SK-N-SH treated with all-trans-retinoic acid at 6 μM for 48 hours (cell line): ENCODE results near the gene GDF7.

Source experiments
- TOX ChIP-seq: fragments of 250-450 bp; sonication (Bioruptor Pico); IDR thresholded peaks from 2 replicates; pipeline ENCODE4 v1.8.0; 2021; ENCODE audit warnings: mild to moderate bottlenecking, moderate library complexity, borderline replicate concordance
- ZC3H10 ChIP-seq: fragments of 250-450 bp; sonication (Bioruptor Pico); IDR thresholded peaks from 2 replicates; pipeline ENCODE4 v1.5.1; 2021; ENCODE audit warnings: mild to moderate bottlenecking, moderate library complexity
- ZFP30 ChIP-seq: fragments of 450-650 bp; formaldehyde crosslinking; IDR thresholded peaks from 2 replicates; pipeline ENCODE4 v1.5.0; 2022; ENCODE audit warnings: mild to moderate bottlenecking, moderate library complexity
- ZNF8 ChIP-seq: fragments of 450-650 bp; formaldehyde crosslinking; IDR thresholded peaks from 2 replicates; pipeline ENCODE4 v1.5.0; 2020; ENCODE audit warnings: mild to moderate bottlenecking, moderate library complexity
- TF ChIP-seq, protein P1 (sequence below): fragments of 250-450 bp; sonication (Bioruptor Pico); IDR thresholded peaks from 2 replicates; pipeline ENCODE4 v1.5.1; 2020; ENCODE audit warnings: low read depth, mild to moderate bottlenecking, moderate library complexity
- TF ChIP-seq, protein P2 (sequence below): fragments of 250-450 bp; sonication (Bioruptor Pico); IDR thresholded peaks from 2 replicates; pipeline ENCODE4 v1.8.0; 2021; ENCODE audit warnings: low read depth, mild to moderate bottlenecking, moderate library complexity, borderline replicate concordance

DNA sequence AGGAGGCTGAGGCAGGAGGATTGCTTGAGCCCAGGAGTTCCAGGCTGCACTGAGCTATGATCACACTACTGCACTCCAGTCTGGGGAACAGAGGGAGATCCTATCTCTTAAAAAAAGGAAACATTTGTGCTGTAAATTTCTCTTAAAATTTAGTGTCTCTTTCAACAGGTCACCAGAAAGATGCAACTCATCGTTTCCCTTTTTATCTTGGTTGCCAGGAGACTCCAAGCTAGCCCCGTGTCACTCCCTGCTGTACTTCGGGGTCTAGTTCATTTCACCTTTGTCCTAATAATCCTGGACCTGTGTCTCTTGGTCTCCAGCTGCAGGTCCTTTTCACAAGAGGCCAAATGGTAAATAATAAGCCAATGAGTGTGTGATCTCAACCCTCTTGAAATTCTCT lies 23.1 kb upstream of the GDF7 start:
- TF ChIP-seq ZNF8 (CRISPR knock-in tag) (no peak), ZC3H10 (CRISPR knock-in tag) (no peak), TOX (CRISPR knock-in tag) (no peak), ZFP30 (CRISPR knock-in tag) (no peak)
- TF ChIP-seq, protein P1, sequence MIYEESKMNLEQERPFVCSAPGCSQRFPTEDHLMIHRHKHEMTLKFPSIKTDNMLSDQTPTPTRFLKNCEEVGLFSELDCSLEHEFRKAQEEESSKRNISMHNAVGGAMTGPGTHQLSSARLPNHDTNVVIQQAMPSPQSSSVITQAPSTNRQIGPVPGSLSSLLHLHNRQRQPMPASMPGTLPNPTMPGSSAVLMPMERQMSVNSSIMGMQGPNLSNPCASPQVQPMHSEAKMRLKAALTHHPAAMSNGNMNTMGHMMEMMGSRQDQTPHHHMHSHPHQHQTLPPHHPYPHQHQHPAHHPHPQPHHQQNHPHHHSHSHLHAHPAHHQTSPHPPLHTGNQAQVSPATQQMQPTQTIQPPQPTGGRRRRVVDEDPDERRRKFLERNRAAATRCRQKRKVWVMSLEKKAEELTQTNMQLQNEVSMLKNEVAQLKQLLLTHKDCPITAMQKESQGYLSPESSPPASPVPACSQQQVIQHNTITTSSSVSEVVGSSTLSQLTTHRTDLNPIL = no peak
- TF ChIP-seq, protein P2, sequence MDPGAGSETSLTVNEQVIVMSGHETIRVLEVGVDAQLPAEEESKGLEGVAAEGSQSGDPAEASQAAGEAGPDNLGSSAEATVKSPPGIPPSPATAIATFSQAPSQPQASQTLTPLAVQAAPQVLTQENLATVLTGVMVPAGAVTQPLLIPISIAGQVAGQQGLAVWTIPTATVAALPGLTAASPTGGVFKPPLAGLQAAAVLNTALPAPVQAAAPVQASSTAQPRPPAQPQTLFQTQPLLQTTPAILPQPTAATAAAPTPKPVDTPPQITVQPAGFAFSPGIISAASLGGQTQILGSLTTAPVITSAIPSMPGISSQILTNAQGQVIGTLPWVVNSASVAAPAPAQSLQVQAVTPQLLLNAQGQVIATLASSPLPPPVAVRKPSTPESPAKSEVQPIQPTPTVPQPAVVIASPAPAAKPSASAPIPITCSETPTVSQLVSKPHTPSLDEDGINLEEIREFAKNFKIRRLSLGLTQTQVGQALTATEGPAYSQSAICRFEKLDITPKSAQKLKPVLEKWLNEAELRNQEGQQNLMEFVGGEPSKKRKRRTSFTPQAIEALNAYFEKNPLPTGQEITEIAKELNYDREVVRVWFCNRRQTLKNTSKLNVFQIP = no peak
